ENCODE data around the gene KIF5B.

GRCh38 chr10:32002531-32002930, 53.7 kb downstream of the KIF5B start:
- TF ChIP-seq, protein P1, sequence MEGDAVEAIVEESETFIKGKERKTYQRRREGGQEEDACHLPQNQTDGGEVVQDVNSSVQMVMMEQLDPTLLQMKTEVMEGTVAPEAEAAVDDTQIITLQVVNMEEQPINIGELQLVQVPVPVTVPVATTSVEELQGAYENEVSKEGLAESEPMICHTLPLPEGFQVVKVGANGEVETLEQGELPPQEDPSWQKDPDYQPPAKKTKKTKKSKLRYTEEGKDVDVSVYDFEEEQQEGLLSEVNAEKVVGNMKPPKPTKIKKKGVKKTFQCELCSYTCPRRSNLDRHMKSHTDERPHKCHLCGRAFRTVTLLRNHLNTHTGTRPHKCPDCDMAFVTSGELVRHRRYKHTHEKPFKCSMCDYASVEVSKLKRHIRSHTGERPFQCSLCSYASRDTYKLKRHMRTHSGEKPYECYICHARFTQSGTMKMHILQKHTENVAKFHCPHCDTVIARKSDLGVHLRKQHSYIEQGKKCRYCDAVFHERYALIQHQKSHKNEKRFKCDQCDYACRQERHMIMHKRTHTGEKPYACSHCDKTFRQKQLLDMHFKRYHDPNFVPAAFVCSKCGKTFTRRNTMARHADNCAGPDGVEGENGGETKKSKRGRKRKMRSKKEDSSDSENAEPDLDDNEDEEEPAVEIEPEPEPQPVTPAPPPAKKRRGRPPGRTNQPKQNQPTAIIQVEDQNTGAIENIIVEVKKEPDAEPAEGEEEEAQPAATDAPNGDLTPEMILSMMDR (conservative IDR thresholded peaks at IDR 0.05; ENCODE audit: low read depth, low read length): no peak
- TF ChIP-seq EZH2 (IDR thresholded peaks at IDR 0.05; ENCODE audit: borderline replicate concordance, low read depth, low read length, poor library complexity, severe bottlenecking): no peak
